ENCODE results near the gene DEDD.

DNA sequence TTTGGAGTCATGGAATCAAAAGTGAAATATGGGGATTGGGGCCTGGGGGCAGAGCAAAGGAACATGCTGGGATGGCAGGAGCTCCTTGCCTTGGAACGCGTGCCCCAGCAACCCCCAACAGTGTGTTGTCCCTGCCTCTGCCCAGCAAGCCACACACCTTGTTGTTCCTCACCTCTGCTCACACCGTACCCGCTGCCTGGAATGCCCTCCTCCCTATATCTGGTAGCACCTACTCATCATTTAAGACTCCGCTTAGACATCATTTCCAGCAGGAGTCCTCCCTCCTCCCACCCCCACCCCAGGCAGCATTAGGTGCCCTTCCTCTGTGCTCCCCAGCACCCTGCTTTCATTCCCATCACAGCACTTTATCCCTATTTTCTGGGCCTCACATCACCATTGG, 50.9 kb downstream of the DEDD start:
- no peak for TF ChIP-seq FOXK1 (CRISPR knock-in tag; IDR thresholded peaks at IDR 0.05; ENCODE audit: borderline replicate concordance, low read depth)
- no peak for TF ChIP-seq RXRA (CRISPR knock-in tag; IDR thresholded peaks at IDR 0.05)
- no peak for TF ChIP-seq MTA3 (CRISPR knock-in tag; IDR thresholded peaks at IDR 0.05)
- no peak for TF ChIP-seq ZNF24 (IDR thresholded peaks at IDR 0.05)
- TF ChIP-seq NR1H2 (CRISPR knock-in tag; IDR thresholded peaks at IDR 0.05; ENCODE audit: borderline replicate concordance, low read depth): no peak
- no peak for TF ChIP-seq ZC3H4 (CRISPR knock-in tag; IDR thresholded peaks at IDR 0.05; ENCODE audit: borderline replicate concordance)
- no peak for TF ChIP-seq SMAD1 (CRISPR knock-in tag; IDR thresholded peaks at IDR 0.05; ENCODE audit: borderline replicate concordance, low read depth)

All from HepG2 (cell line).